Caki2 (cell line): ENCODE results near the gene MANBA. TPM values are rescaled to one million over a fixed set of nuclear protein-coding genes. Genes with fewer than 3 reads are reported as not detected.
A peak's percentile ranks its signal among the peaks of the same experiment; 100 is the strongest.

Source experiments
- DNase-seq: peaks from one replicate; pipeline ENCODE4 v3.0.0-alpha.2; 2015; ENCODE audit warnings: low read depth
- in situ Hi-C: cut with HindIII; loops from 2 replicates; pipeline ENCODE4 v1.10.0; 2016; ENCODE audit warnings: low sequenced_read_pairs, low pct_unique_long_range_greater_than_20kb, mixed read lengths
- total RNA-seq: library from RNA; depleted of rRNA; stranded (reverse); fragments of >200 nt; shearing (Covaris generic); gene quantifications from 2 replicates; pipeline ENCODE4 v1.2.3, GENCODE V29; 2014; ENCODE audit warnings: low replicate concordance; rRNA removed

Gene MANBA
- total RNA-seq, result 17.8 and 19.4 TPM in 2 replicates

DNA sequence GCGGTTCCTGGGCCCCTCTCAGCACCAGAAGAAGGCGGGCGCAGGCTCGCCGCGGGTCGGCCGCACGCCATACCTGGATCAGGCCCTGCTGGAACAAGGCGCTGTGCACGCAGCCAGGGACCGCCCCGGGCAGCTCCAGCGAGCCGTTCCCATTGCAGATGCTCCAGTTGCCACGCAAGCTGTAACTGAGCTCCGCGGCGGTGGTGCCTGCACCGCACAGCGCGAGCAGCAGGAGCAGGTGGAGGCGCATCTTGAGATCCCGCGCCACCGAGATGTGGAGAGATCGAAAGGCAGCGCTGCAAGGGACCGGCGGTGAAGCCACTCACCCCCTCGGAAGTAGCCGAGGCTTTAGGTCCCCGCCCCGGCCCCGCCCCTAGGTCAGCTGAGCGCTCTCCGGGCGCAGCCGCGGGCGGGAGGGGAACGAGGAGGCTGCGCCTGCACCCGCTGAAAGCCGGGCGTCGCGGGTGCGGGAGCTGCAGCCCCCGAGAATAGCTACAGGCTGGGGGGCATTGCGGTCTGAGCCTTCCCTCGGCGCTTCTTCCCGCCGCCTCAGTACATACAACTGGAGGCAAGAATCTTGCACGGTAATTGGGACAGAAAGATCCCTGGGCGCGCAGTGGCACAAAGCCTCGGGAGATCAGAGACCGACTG lies at the start of gene MANBA:
Gene MANBA (minus strand): TSS at position 324 of the 651 bp plus-strand sequence. CDS start 74 bp downstream, at position 250.
- peak; percentile 80 for DNase-seq
- in situ Hi-C loops, result no loop called here

DNA sequence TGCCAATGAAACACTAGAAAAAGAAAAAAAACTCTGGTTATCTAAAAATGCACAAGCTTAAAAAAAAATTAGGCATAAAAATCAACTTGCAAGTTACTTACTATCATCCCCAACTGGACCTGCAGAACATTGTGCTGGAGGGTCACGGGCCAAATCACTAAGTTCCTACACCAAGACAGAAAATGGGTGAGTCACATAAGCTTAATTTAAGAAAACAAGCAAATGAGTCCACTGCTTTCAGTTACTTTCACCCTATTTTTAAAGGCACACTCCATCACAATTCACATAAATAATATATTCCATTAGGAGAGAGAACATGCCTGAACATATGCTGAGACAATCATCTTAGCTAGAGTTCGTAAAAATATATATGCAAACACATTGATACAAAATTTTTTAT lies 48.9 kb upstream of the MANBA start:
- DNase-seq, result no peak
- in situ Hi-C loops, result loop anchor here (10.0 kb wide), 1 partner anchor 175 kb away; no protein-coding TSS in a partner anchor

DNA sequence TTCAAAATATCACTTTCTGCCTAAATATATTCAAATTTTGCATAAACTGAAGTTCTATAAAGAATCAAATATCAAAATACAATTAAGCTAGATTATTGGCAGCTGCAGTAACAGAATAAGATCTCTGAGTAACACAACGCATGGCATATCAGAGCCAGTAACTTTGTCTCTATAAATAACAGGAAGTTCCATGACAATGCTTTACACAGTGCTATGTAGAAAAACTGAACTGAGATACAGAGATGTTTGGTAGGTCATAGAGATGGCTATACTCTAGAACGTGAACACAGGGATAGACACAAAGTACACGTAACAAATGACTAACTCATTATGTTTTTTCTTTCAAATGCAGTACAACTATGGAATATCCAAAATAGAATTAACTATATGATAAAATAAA lies 48.4 kb upstream of the MANBA start:
- in situ Hi-C loops, result loop anchor here (10.0 kb wide), 1 partner anchor 174 kb away; no protein-coding TSS in a partner anchor
- no peak for DNase-seq

DNA sequence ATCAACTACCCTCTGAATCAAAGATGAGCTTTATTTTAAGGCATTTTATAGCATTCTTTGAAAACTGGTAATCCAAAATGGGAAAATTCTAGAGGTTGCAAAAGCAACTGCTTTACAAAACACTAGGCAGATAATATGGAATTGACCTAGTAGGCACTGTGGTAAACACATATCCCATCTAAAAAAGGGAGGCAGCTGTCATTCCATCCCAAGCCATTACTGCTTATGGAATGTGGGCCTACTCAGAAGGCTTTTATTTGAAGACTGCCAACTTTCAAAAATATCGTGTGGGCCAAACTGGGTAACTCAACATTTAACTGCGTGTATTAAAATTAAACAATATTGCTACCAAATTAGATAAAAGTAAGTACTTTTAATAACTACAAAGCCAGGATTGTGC lies 47.2 kb upstream of the MANBA start:
- no peak for DNase-seq
- in situ Hi-C loops, result loop anchor here (10.0 kb wide), 1 partner anchor 173 kb away; no protein-coding TSS in a partner anchor

DNA sequence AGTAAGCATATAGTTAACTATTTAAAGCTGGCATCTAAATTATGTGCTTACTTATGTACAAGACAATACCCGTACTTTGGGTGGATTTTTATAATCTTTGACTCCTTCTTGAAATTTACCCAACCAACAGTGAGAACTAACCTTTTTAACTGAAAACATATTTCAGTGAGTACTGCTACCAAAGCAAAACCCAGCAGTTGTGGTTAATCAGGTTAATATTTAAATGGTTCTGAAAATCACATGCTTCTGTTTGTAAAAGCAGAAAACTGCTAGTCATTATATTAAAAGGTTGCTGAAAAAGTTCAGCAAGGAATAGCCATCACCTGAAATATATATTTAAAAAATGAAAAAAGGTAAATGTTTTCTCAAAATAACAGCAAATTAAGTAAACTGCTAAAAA lies 46.6 kb upstream of the MANBA start:
- peak; percentile 47 for DNase-seq
- in situ Hi-C loops, result loop anchor here (10.0 kb wide), 1 partner anchor 173 kb away; no protein-coding TSS in a partner anchor

DNA sequence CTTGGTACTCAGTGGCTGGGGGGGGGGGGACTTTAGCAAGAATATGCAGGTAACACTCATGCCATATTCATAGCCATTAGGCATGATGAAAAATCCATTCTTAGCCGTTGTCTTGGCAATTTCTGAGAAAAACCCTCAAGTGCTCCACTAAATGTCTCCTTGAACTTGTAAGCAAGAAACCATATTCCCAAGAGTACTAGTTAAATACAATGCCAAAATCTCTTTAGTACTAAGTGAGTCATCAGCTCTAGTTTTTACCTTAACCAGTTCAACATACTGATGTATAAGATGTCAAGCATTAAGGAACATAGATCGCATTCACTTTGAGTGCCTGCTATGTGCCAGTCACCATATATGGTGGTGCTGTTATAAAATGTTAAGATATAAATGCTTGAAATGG lies 39.0 kb upstream of the MANBA start:
- no peak for DNase-seq
- in situ Hi-C loops, result loop anchor here (10.0 kb wide), 1 partner anchor 165 kb away; no protein-coding TSS in a partner anchor

DNA sequence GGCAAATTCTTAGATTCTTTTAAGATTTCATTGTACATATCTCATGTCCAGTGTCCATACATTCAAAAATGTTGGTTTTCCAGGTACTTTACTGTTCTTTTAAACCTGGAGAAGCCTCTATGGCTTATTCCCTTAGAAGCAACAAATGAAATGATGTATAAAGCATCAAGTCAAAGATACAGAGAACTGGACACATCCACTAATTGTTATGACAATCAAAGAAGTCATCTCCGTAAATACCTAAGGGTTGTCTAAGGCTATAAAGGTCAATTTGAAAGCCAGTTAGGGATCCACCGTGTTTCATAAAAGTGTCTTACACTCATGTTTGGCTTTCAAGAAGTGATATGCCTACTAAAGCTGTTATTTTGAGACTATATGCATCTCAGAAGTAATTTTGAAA lies 34.2 kb upstream of the MANBA start:
- no peak for DNase-seq
- in situ Hi-C loops, result no loop called here

DNA sequence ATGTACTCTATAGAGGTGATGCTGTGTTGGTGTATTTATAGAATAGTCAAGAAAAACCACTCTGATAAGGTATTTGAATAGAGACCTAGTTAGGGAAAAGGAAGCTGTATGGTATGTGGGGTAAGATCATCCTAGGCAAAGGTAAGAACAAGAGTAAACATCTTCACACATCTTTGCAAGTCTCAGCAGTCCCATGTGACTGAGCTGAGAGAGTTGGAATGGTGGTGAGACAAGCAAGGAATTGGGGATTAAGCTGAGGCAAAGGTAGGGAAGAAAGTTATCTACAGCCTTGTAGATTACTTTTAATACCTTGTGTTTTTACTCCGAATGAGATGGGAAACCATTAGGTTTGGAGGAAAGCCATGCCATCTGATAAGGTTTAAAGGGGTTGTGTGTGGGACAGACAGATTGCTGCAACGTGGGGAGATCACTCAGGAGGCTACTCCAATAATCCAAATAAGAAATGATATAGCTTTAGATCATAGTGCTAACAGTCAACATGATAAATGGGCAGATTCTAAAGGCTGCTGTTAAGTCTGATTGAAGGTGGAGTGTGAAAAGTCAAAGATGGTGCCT lies 31.7 kb upstream of the MANBA start:
- DNase-seq, result no peak
- in situ Hi-C loops, result no loop called here

DNA sequence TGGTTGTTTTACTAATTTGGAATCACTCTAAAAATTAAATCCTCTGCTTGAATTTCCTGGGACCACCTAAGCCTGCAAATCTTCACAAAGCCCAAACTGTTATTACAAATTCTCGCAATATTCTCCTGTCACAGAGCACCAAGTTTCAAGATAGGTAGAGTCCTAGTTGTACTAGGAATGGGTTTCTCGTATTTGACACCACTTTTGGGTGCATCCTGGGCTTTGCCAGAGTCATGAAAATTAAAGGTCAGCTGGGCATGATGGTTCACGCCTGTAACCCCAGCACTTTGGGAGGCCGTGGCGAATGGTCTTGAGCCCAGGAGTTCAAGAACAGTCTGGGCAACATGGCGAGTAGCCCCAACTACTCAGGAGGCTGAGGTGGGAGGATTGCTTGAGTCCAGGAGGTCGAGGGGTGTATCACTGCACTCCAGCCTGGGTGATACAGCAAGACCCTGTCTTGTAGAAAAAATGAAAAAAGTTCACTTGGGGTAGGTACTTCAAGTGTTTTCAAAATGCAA lies 30.6 kb upstream of the MANBA start:
- no peak for DNase-seq
- in situ Hi-C loops, result no loop called here

DNA sequence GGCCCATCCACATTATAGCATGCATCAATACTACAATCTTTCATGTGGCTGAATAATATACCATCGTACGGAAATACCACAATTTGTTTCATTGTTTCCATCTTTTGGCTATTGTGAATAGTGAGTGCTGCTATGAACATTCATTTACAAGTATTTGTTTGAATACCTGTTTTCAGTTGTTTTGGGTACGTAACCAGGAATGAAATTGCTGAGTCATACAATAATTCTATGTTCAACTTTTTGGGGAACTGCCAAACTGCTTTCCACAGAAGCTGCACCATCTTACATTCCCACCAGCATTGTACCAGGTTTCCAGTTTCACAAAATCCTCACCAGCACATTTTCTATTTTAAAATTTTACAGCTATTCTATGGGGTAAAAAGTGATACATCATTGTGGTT lies 28.5 kb upstream of the MANBA start:
- no peak for DNase-seq

DNA sequence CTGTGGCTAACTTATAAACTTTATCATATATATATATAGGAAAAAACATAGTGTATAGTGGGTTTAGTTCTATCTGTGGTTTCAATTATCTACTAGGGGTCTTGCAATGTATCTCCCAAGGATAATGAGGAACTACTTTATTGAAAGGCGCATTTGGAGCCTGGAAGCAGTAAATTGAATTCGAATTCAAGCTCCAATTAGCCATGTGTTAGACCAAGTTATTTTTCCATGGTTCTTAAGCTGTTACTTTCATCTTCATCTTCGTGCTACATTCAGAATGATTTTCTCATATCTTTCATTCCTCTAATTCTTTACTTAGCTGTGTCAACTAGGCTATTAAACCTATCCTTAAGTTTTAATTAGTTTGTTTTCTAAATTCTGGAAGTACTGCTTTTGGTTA lies 27.2 kb upstream of the MANBA start:
- in situ Hi-C loops, result no loop called here
- no peak for DNase-seq

More for the DNA sequence above, 28.5 kb upstream of the MANBA start:
- in situ Hi-C loops, result no loop called here

DNA sequence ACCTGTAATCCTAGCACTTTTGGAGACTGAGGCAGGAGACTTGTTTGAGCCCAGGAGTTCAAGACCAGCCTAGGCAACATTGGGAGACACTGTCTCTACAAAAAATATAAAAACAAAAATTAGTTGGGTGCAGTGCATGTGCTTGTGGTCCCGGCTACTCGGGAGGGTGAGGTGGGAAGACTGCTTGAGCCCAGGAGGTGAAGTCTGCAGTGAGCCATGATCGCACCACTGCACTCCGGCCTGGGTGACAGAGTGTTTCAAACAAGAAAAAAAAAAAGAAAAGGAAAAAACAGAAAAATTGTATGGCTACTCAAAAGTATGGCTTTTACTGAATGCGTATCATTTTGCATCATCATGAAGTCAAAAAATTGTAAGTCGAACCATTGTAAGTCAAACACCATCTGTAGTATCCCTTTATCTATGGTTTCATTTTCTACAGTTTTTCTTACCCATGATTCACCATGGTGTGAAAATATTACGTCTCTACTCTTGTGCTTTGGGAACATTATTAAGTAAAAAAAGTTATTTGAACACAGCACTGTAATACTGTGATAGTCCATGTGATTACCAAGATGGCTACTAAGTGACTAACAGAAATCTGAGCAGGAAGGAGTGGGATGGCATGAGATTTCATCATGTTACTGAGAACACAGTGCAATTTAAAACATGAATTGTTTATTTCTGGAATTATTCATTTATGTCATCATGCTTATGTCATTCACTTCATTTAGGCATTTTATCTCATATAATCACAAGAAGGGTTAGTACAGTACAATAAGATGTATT lies 26.5 kb upstream of the MANBA start:
- no peak for DNase-seq
- in situ Hi-C loops, result no loop called here

DNA sequence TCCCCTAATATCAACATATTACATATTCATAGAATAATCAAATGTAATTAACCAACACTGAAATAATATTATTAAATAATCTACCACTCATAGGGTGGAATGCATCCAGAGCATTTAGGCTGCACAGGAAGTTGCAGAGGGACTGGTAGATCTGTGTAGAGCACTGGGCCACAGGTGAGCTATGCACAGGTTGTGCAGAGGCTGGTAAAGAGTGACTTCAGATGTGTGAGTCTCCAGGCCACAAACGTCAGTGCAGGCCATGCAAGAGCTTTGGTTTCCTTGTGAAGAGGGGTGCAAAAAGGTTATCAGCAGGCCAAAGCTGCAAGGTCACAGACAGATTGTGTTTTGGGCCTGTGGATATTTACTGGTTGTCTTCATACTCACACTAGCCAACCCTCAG lies 25.5 kb upstream of the MANBA start:
- in situ Hi-C loops, result no loop called here

DNA sequence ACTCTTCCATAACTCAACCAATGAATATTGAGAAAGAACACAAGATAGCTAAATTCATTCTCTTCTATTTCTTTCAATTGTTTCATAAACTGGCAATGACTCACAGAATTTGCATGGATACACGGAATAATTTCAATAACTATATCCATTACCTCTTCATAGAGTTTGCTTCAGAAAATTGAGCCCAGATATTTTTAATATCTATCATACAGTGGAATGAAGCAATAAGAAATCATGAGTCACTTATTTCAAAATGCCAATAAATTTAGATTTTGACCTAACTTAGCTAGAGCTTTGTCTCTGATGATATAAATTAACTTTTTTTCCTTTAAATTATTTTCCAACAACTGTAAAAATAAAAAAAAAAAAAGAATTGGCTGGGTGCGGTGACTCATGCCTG lies 22.2 kb upstream of the MANBA start:
- DNase-seq, result no peak
- in situ Hi-C loops, result no loop called here

More for the DNA sequence above, 25.5 kb upstream of the MANBA start:
- no peak for DNase-seq

DNA sequence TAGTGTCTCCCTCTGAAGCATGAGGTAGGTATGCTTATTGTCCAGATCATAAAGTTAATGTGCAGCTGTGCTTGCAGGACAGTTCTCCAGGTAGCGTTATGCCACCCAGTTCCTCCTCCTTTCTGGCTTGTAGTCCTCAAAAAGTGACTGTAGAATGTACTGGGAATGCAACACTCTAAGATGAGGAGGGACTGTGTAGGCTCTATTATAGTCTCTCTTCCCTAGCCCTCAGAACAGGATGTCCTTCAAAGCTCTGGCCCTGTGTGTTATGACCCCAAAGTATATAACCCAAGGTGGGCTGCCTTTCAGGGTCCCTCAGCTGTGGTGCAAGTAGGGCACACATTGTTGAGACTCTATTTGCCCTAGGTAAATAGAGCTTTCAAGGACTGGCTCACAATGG lies 20.8 kb upstream of the MANBA start:
- DNase-seq, result no peak
- in situ Hi-C loops, result no loop called here

DNA sequence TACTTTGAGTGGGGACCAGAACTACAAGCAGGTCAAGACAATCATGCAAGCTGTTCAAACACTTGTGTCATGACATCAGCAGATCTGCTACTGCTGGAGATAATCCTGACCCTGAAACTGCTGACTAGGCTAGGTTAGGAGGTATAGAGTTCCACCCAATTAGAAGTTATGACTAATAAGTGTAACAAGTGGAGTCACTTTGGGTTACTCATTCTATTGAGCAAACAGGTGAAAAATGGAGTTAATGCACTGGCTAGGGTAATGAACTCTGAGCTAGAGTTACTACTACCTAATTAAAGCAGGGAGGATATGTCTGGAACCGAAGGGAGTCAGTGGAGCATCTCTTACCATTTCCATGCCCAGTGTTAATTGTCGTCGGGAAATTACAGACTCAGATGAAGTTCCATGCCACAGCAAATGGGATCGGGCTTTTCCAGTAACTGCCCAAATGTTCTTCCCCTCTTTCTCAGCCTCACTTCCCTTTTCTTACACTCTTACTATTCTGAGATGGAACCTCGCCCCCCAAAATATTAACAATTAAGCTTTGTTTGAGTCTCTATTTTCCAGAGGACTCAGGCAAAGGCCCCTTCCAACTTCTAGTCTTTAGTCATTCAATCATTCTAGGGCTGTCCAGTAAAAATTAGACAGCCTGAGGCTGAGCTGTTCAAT lies 19.8 kb upstream of the MANBA start:
- peak; percentile 74 for DNase-seq
- in situ Hi-C loops, result no loop called here

DNA sequence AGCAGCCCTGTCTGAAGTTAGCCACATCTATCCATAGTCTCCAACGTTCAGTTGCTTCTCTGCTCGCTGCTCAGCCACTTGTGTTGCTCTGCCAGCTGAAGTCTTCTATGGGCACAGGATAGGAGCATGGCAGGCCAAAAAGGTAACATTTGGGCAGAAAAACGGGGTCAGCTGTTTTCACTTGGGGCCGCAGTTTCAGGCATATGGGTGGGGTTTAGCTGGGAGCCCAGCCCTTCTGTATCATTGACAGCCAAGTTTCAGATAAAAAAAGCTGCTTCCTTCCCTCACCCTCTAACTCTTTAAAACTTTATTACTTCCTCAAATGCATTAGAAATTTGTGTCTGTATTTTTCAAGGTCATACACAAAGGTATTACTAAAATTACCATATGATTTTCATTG lies 18.4 kb upstream of the MANBA start:
- no peak for DNase-seq
- in situ Hi-C loops, result no loop called here

DNA sequence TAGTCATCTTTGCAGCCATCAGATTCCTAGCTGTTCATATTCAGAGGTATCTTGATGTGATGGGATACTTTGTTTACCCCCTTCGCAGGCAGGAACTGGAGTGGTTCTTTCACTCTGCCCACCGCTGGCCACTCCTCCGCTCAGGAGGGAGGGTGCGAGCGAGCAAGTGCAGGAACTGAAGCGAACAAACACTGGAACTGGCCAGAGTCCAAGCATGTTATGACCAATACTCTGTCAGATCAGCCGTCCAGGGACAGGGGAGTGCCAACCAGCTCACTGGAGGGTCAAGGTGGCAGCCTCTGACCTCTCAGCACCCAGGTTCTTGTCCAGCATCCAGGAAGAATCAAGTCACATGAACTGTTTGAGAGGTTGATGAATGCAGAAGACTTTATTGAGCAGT lies 18.0 kb upstream of the MANBA start:
- in situ Hi-C loops, result no loop called here
- DNase-seq, result peak; percentile 65
